GM15510 (cell line): ENCODE results near the gene SHKBP1.
A peak's percentile ranks its signal among the peaks of the same experiment; 100 is the strongest.

Experiments
- POLR2A ChIP-seq: IDR thresholded peaks from 3 replicates; pipeline ENCODE4 v1.6.1; 2011; ENCODE audit warnings: borderline replicate concordance; ENCODE audit not compliant: insufficient read length; ENCODE audit errors: extremely low read depth

Gene SHKBP1, protein sequence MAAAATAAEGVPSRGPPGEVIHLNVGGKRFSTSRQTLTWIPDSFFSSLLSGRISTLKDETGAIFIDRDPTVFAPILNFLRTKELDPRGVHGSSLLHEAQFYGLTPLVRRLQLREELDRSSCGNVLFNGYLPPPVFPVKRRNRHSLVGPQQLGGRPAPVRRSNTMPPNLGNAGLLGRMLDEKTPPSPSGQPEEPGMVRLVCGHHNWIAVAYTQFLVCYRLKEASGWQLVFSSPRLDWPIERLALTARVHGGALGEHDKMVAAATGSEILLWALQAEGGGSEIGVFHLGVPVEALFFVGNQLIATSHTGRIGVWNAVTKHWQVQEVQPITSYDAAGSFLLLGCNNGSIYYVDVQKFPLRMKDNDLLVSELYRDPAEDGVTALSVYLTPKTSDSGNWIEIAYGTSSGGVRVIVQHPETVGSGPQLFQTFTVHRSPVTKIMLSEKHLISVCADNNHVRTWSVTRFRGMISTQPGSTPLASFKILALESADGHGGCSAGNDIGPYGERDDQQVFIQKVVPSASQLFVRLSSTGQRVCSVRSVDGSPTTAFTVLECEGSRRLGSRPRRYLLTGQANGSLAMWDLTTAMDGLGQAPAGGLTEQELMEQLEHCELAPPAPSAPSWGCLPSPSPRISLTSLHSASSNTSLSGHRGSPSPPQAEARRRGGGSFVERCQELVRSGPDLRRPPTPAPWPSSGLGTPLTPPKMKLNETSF

GRCh38 chr19:40576585-40577451 is at the start of gene SHKBP1:
SHKBP1 (plus strand) TSS chr19:40576873; CDS start chr19:40576900, 27 bp downstream.
- TF ChIP-seq POLR2A, result peak; percentile 76

DNA sequence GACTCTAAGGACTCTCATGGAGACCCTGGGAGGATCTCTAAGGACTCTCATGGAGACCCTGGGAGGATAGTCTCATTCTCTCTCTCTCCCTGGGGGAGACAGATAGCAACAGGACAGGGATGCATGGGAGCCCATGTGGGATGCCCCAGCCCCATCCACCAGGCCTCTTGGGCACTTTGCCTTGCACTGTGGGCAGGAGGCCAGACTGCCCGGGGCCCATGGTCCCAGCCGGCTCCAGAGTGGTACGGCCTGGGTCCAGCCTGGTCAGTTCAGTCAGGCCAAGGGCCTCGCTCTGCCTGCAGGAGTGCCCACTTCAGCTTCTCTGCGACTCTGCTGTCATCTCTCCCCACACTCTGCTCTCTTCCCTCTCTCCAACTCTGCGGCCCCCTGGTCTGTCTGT is 48.6 kb upstream of the SHKBP1 start:
- no peak for TF ChIP-seq POLR2A

GRCh38 chr19:40528533-40529092 is 48.1 kb upstream of the SHKBP1 start:
- TF ChIP-seq POLR2A, result no peak

GRCh38 chr19:40529093-40529954 is 47.3 kb upstream of the SHKBP1 start:
- no peak for TF ChIP-seq POLR2A

DNA sequence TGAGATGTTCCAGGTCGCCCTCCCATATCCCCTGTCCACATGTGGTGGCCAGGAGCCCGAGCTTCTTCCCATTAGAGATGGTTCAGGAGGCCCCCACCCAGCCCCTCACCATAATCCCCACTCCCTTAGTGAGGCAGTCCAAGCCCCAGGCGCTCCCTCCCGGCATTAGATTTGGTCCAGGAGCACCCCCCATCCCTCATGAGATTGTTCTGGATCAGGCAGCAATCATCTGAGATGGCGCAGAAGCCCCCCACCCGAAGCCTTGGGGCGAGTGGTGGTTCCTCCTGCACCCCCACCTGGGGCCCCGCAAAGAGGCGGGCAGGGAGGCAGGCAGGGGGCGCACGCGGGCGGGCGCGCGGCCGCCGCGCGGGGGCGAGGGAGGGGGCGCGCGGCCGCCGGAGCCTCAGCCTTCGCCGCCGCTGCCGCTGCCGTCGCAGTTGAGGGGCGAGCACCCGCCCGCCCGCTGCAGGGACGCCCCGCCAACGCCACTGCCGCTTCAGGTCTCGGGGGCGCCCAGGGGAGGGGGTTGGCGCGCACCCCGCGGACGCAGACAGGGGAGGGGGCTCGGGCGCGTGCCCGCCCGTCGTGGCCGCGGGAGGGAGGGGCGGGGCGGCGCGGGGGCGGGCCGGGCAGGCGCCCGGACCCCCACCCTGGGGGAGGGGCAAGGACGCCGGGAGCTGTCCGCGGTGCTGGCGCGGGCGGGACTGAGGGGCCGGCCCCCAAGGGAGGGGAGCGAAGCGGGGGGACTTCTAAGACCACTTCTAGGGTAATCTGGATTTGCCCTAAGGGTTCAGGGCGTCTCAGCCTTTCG is 46.4 kb upstream of the SHKBP1 start:
- TF ChIP-seq POLR2A, result no peak

DNA sequence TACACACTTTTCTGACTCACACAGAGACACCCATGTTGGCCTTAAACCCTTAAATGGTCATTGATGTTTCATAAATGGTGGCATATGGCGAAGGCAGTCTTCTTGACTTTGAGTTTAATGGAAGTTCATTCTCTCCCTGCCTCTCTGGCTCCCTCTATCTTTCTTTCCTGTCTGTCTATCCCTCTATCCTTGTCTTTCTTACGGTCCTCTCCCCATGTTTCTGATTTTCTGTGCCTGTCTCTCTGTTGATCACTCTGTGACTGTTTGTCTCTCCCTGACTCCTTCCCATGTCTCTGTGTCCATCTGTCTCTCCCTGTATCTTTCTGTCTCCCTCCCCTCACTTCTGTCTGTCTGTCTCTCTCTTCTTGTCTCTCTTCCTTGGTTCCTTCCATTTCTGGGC is 43.2 kb upstream of the SHKBP1 start:
- no peak for TF ChIP-seq POLR2A

DNA sequence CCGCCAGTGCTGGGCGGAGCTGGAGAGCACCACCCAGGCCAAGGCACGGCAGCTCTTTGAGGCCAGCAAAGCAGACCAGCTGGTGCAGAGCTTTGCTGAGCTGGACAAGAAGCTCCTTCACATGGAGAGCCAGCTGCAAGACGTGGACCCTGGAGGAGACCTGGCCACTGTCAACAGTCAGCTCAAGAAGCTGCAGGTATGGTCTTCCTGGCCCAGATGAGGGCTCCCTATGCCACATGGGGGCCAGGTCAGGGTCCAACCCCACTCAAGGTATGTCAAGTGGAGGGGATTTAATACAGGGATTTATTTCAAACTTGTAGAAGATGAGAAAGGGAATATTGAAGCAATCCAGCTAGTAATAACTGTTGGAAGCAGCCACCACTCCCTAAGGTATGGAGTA is 42.5 kb upstream of the SHKBP1 start:
- no peak for TF ChIP-seq POLR2A

DNA sequence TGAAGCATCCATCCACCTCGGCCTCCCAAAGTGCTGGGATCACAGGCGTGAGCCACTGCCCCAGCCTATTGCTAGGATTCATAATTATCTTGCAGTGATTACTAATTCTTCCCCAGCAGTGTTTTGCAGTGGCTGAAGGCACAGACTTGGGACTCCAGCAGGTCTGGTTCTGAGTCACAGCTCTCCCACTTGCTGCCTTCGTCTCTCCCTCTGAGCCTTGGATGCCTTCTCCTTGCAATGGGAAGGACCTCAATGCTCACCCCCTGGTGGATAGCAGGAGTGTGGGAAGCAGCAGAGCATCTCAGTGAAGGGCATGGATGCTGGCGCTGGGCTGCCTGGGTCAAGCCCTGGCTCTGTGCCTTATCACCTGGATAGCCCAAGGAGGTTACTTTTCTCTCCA is 37.6 kb upstream of the SHKBP1 start:
- no peak for TF ChIP-seq POLR2A

GRCh38 chr19:40542202-40542859 is 34.3 kb upstream of the SHKBP1 start:
- no peak for TF ChIP-seq POLR2A

DNA sequence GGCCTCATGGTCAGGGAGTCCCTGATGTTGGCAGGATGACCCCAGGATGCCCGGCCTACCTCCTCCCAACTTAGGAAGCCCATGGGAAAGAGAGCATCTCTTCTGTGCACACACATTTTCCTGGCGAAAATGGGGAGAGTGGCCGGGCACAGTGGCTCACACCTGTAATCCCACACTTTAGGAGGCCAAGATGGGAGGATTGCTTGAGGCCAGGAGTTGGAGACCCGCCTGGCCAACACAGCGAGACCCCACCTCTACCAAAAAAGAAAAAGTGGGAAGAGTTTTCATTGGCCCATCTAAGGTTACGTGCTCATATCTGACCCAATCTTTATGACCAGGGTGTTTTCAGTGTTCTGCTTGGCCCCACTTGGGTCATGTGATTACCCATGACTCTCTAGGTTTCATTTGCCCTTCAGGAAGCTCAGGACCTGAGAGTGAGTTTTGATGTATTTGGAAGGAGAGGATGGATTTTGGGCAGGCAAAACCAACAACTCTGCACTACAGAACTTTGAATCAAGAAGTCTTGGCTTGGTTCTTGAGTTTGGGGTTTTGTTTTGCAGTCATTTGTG is 33.6 kb upstream of the SHKBP1 start:
- no peak for TF ChIP-seq POLR2A

- no peak for TF ChIP-seq POLR2A
Observed at GRCh38 chr19:40547836-40548235, 28.8 kb upstream of the SHKBP1 start.

DNA sequence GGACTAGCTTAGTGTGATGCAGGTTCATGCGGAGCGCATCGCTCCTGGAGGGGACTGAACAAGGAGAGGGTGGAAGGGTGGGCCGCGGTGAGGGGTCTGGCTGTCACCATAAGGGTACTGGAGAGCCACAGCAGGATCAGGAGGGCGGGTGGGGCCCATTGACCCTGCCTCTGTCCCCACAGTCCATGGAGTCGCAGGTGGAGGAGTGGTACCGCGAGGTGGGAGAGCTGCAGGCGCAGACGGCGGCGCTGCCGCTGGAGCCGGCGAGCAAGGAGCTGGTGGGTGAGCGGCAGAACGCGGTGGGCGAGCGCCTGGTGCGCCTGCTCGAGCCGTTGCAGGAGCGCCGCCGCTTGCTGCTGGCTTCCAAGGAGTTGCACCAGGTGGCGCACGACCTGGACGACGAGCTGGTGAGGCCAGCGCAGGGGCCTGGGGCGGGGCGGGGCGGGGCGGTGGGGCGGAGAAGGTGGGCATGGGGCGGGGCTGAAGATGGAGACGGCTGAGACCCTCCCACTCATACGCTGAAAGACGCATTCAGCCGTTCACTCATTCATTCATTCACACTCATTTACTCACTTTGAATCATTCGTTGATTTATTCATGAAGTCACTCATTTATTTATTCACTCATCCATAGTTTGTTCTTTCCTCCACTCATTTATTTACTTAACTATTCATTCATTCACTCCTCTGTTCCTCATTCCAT is 27.5 kb upstream of the SHKBP1 start:
- no peak for TF ChIP-seq POLR2A
